Gastrocnemius medialis (tissue), 4 donors: Measurements from ENCODE around the gene MPPED2.

Experiments used
- CTCF ChIP-seq, 5 experiments: fragments of 450-650 bp in 3 of 5; fragments of 200-600 bp in 2 of 5; sonication (generic) in 2 of 5; IDR thresholded peaks in 4 of 5; conservative IDR thresholded peaks in 1 of 5; 1 replicate in 4 of 5; 2 replicates in 1 of 5; pipeline ENCODE4 v1.5.1; 2016 to 2019; ENCODE audit warnings: antibody characterized with exemption in 5 of 5, mild to moderate bottlenecking in 3 of 5, moderate library complexity in 3 of 5
- POLR2A ChIP-seq, 2 donors: fragments of 450-650 bp; IDR thresholded peaks; one replicate each; pipeline ENCODE4 v1.6.1; 2017; ENCODE audit warnings: antibody characterized with exemption in 2 of 2, mild to moderate bottlenecking in 2 of 2, moderate library complexity in 2 of 2

- TF ChIP-seq POLR2A (IDR thresholded peaks at IDR 0.05) (no peak), CTCF (IDR thresholded peaks at IDR 0.05 in 4 of 5, conservative IDR thresholded peaks at IDR 0.05 in 1 of 5) (no peak)
These were observed 73.1 kb downstream of the MPPED2 start for GRCh38 chr11:30513087-30513486.
